BE2C (cell line): ENCODE data around the gene MESP2.
A peak's percentile ranks its signal among the peaks of the same experiment; 100 is the strongest.

Source experiments
- DNase-seq: peaks from one replicate; pipeline ENCODE4 v3.0.0-alpha.2; 2020
- H3K27me3 ChIP-seq: fragments of 250-450 bp; sonication (Bioruptor Pico); 2 replicates; pipeline ENCODE4 v1.5.1; 2020; ENCODE audit warnings: mild to moderate bottlenecking
- H3K36me3 ChIP-seq: fragments of 250-450 bp; sonication (Bioruptor Pico); 2 replicates; pipeline ENCODE4 v1.5.1; 2020; ENCODE audit warnings: mild to moderate bottlenecking
- H3K4me1 ChIP-seq: fragments of 250-450 bp; sonication (Bioruptor Pico); 2 replicates; pipeline ENCODE4 v1.5.1; 2020
- H3K4me3 ChIP-seq: 2 replicates; pipeline ENCODE4 v1.5.1; 2011; ENCODE audit warnings: low read depth, low read length
- H3K9me3 ChIP-seq: fragments of 250-450 bp; sonication (Bioruptor Pico); 2 replicates; pipeline ENCODE4 v1.5.1; 2020
- TF ChIP-seq, protein P1 (sequence below): IDR thresholded peaks from 2 replicates; pipeline ENCODE4 v1.5.1; 2012; ENCODE audit warnings: mild to moderate bottlenecking, low read depth, low read length

MESP2 gene

DNA sequence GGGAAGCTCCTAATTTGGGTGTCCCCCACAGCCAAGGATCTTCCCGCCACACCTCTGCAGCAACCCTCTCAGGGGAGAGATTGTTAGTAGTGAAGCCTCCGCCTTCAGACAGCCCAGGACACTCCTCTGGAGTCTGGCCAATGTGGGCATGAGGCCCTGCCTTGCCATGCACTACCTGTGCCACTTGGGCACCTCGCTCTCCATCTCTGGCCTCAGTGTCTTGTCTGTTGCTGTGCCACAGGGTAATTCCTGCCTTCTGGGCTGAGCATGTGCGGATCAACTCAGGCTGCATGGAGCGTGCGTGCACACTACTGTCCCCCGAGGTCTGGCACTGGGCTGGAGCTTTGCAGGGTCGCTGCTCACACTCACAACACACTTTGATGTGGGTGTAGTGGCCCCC, 17.2 kb upstream of the MESP2 start:
- no peaks in the 10 kb centered on the region for H3K36me3 ChIP-seq
- TF ChIP-seq, protein P1, sequence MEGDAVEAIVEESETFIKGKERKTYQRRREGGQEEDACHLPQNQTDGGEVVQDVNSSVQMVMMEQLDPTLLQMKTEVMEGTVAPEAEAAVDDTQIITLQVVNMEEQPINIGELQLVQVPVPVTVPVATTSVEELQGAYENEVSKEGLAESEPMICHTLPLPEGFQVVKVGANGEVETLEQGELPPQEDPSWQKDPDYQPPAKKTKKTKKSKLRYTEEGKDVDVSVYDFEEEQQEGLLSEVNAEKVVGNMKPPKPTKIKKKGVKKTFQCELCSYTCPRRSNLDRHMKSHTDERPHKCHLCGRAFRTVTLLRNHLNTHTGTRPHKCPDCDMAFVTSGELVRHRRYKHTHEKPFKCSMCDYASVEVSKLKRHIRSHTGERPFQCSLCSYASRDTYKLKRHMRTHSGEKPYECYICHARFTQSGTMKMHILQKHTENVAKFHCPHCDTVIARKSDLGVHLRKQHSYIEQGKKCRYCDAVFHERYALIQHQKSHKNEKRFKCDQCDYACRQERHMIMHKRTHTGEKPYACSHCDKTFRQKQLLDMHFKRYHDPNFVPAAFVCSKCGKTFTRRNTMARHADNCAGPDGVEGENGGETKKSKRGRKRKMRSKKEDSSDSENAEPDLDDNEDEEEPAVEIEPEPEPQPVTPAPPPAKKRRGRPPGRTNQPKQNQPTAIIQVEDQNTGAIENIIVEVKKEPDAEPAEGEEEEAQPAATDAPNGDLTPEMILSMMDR, result no peak
- H3K9me3 ChIP-seq, result no peaks in the 10 kb centered on the region
- no peak for DNase-seq
- no peaks in the 10 kb centered on the region for H3K4me1 ChIP-seq
- H3K27me3 ChIP-seq, result no peaks in the 10 kb centered on the region
- H3K4me3 ChIP-seq, result no peak overlapping the region

DNA sequence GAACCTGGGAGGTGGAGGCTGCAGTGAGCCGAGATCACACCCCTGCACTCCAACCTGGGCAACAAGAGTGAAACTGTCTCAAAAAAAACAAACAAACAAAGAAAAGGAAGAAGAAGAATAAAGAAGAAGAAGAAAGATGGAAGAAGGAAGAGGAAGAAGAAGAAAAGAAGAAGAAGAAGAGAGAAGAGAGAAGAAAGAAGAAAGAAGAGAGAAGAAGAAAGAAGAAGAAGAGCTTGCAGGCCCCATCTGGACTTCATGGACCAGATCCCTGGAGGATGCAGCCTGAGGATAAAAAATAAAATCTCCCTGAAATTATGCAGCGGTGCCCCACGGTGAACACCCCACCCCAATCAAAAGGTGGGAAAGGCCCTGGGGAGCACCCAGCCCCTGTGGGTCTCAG, 16.3 kb upstream of the MESP2 start:
- Histone ChIP-seq H3K4me1 (no peaks in the 10 kb centered on the region), H3K36me3 (no peaks in the 10 kb centered on the region), H3K4me3 (no peak overlapping the region), H3K9me3 (no peaks in the 10 kb centered on the region), H3K27me3 (no peaks in the 10 kb centered on the region)
- no peak for DNase-seq
- TF ChIP-seq, protein P1, result no peak

DNA sequence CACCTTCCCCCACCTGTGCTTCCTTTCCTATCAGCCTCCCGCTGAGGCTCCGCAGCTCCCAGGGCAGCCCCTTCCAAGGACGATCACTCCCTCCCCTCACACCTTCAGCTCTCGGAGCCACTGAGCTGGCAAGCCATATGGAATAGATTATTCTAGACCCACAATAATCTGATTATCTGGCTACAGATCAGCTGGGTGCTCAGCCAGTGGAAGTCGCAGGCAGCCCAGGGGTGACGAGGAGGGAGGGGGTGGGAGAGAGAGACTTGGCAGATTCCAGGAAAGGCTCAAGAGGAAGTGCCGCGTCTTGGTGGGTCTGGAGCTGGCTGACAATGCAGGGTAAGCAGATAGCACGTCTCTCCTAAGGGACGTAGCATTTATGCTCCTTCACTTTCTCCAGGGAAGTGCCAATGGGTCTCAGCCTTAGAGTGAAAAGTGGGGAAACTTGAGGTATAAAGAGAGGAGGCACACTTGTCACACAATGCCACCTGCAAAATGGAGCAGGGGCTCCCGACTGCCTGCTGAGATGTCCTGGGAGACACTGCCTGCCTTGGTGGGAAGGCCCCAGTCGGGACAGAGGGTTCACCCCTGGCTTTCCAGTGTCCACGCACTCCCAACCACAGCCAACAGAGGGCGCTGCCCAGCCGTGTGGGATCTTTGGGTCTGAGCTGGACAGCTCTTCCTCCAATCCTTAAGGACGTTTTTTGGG, 15.7 kb upstream of the MESP2 start:
- peak overlapping the region; percentile 21; the same call in 1 of the 2 replicates for H3K4me3 ChIP-seq
- no peaks in the 10 kb centered on the region for H3K27me3 ChIP-seq
- H3K4me1 ChIP-seq, result no peaks in the 10 kb centered on the region
- DNase-seq, result peak; percentile 85
- TF ChIP-seq, protein P1, result peak; percentile 99
- H3K36me3 ChIP-seq, result no peaks in the 10 kb centered on the region
- no peaks in the 10 kb centered on the region for H3K9me3 ChIP-seq

DNA sequence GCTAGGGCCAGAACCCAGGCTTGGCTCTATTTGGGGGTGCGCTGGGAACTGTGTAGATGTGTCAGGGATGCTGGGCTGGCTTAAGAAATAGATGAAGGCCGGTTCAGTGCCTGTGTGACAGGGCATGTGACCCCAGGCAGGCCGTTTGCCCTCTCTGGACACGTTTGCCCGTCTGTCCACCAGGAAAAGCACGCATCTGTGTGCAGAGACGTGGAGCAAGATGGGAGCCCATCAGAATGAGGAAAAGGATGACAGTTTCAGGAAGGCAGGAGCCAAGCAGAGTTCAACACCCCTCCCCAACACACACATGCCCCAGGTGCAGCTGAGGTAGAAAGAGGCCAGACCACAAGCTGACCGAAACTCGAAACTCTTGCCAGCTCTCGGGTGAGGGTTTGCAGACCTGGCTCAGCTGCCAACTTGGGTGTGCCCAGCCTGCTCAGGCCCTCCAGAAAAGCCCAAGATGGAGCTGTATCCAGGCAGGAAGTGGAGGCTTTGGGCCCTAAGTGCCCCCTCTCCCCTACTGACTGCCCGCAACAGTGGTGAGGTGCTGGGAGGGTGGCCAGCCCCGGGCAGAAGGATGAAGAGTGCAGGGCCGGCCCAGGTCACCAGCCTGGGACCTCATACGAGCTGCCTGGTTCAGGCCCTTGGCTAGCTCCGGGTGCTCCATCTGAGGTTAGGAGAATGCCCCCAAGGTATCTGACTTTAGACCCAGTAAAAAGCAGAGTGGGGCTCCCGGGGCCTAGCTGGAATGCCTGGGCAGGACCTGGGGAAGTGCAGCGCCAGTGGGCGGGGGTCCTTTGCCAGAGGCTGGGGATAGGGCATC, 14.9 kb upstream of the MESP2 start:
- Histone ChIP-seq H3K27me3 (no peaks in the 10 kb centered on the region), H3K36me3 (no peaks in the 10 kb centered on the region), H3K4me1 (no peaks in the 10 kb centered on the region), H3K4me3 (no peak overlapping the region), H3K9me3 (no peaks in the 10 kb centered on the region)
- TF ChIP-seq, protein P1, result no peak
- DNase-seq, result no peak

DNA sequence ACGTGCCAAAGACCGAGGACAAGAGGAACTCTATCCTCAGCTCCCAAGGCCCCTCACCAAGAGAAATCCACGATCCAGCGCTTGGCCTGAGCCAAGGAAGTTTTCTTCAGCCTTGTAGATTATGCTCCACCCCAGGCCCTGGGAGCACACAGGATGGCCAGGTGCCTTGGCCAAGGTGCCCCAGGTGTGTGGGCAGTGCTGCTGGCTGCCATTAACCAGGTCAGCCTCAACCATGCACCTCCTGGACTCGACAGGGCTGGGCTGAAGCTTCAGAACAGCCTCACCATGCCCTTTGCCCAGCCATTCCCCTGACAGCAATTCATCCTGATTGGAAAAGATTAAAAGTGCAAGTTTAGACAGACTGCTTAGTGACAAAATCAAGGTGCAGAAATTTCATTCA, 14.2 kb upstream of the MESP2 start:
- no peak for DNase-seq
- Histone ChIP-seq H3K9me3 (no peaks in the 10 kb centered on the region), H3K4me3 (no peak overlapping the region), H3K36me3 (no peaks in the 10 kb centered on the region), H3K27me3 (no peaks in the 10 kb centered on the region), H3K4me1 (no peaks in the 10 kb centered on the region)
- TF ChIP-seq, protein P1, result no peak

DNA sequence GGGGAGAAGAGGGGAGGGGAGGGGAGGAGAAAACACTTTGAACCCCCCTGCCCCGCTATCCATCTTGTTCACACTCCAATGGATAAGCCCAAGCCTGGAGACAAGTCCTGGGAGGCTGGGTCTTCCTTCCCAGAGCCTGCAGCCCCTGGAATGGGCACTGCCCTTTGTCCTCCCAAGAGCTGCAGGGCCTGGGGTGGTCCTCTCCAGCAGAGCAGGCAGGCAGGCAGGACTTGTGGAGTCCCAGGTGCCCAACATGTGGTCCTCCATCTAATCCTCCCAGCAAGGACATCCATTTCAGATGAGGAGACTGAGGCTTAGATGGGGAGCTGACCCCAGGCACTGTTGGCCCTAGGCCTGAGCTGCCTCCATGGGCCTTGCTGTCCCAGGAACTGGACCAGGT, 10.4 kb upstream of the MESP2 start:
- TF ChIP-seq, protein P1, result no peak
- no peaks in the 10 kb centered on the region for H3K36me3 ChIP-seq
- no peaks in the 10 kb centered on the region for H3K9me3 ChIP-seq
- no peaks in the 10 kb centered on the region for H3K4me1 ChIP-seq
- no peak overlapping the region for H3K4me3 ChIP-seq
- no peak for DNase-seq
- H3K27me3 ChIP-seq, result no peaks in the 10 kb centered on the region
